ENCODE data around the gene WDR18. TPM values are rescaled to one million over a fixed set of nuclear protein-coding genes. Genes with fewer than 3 reads are reported as not detected.
"Not testable (repeated sequence)": the region's sequence is repeated elsewhere in the genome, so short reads cannot be mapped to it uniquely, and the experiment has no call there.

The WDR18 gene
- total RNA-seq, 4 donors from 2014 or later: 15.2 to 73.5 (median 46.8) TPM

DNA sequence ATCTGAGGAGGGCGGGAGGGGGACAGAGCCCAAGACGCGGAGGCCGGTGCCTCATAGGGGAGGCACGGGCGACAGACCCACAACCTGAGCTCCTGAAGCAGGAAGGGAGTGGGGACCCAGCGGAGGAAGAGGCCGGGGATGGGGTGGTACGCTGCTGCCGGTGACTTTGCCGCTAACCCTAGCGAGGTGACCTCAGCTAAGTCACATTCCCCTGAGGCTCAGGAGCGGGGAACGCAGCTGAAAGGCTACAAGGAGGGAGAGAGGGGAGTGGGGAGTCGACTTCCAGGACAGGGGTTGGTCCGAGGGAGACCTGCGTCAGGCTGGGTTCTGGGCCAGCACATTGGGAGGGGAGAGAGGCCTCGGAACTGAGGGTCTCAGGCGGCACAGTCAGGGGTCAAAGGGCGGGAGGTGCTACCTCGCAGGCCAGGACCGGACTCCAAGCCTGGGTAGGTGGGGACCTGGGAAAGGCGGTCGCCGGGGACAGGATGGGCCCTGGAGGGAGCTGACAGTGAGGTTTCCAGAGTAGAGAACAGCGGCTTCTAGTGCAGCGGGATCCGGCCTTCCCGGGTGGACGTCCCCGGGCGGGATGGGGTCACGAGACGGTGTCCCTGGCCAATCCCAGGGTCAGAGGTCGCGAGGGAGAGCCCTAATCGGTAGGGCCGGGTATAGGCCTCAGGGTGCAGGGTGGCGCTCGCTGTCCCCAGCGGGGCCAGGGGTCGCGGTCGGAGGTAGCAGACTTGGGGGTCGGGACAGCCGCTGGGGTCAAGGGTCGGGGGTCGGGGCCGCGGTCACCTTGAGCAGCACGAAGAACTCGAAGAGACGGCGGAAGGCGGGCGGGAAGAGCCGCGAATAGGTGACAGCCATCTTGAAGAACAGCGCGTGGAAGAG, 36.1 kb downstream of the WDR18 start:
- Histone ChIP-seq H3K9me3 (no peaks in the 10 kb centered on the region), H3K27me3 (no peaks in the 10 kb centered on the region), H3K36me3 (no peaks in the 10 kb centered on the region), H3K27ac (peak overlapping the region; percentile 45 to 94 (median 93)), H3K4me3 (replicated peaks in 1 of 3) (peak overlapping the region; percentile 86 to 92 (median 87)), H3K4me1 (peaks cover 43 to 63% of the 10 kb centered on the region in 2 donors)
- TF ChIP-seq, protein P1, sequence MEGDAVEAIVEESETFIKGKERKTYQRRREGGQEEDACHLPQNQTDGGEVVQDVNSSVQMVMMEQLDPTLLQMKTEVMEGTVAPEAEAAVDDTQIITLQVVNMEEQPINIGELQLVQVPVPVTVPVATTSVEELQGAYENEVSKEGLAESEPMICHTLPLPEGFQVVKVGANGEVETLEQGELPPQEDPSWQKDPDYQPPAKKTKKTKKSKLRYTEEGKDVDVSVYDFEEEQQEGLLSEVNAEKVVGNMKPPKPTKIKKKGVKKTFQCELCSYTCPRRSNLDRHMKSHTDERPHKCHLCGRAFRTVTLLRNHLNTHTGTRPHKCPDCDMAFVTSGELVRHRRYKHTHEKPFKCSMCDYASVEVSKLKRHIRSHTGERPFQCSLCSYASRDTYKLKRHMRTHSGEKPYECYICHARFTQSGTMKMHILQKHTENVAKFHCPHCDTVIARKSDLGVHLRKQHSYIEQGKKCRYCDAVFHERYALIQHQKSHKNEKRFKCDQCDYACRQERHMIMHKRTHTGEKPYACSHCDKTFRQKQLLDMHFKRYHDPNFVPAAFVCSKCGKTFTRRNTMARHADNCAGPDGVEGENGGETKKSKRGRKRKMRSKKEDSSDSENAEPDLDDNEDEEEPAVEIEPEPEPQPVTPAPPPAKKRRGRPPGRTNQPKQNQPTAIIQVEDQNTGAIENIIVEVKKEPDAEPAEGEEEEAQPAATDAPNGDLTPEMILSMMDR (IDR thresholded peaks at IDR 0.05): no peak
- TF ChIP-seq POLR2A (IDR thresholded peaks at IDR 0.05): no peak
- WGBS, 2 donors: 2 to 3% methylated on average over 46 of the region's 60 CpGs
- peak in 1 of 2 donors; percentile 36 for DNase-seq
- intact Hi-C loops (cut with DNase I): loop anchor here (5.0 kb wide), 1 partner anchor 72 kb away; no protein-coding TSS in a partner anchor

DNA sequence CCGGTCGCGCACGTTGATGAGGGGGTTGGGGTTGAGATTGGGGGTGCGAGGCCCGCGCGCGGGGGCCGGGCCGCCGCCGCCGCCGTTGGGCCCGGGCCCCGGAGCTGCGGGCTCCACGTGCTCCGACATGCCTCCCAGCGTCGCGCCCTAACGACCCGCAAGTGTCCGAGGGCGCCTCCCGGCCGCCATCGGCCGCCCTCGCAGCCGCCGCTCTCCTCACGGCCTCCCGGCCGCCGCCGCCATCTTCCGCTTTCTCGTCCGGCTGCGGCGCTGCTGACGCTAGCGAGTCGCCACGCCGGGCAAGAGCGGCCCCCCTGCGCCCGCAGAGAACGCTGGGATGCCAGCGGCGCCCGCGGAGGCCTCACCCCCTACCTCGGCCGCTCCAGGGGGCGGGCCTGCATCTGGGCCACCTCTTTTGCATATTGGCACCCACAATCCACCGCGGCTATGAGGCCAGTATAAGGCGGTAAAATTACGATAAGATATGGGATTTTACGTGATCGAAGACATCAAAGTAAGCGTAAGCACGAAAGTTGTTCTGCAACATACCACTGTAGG, 36.8 kb downstream of the WDR18 start, which contains the start of gene TMEM259:
TSS of gene TMEM259 (minus strand) at position 256 of the 558 bp plus-strand sequence. CDS start at position 129, 127 bp downstream.
- Histone ChIP-seq H3K27ac (peak within 1 kb of the TSS; percentile 93 to 94 (median 94)), H3K36me3 (no peaks in the 10 kb centered on the region), H3K4me1 (peaks cover 43 to 64% of the 10 kb centered on the region in 2 donors), H3K9me3 (no peaks in the 10 kb centered on the region), H3K27me3 (no peaks in the 10 kb centered on the region), H3K4me3 (replicated peaks in 1 of 3) (peak within 1 kb of the TSS; percentile 86 to 92 (median 87))
- DNase-seq: peak; percentile 98 to 99
- intact Hi-C loops (cut with DNase I): loop anchor here (5.0 kb wide), 1 partner anchor 71 kb away; no protein-coding TSS in a partner anchor
- TF ChIP-seq, protein P1 (IDR thresholded peaks at IDR 0.05): no peak
- TF ChIP-seq POLR2A (IDR thresholded peaks at IDR 0.05): peak in 1 of 2 donors; percentile 73
- 1 to 3% methylated on average over 14 to 15 of the region's 68 CpGs for whole genome bisulfite sequencing, 2 donors

DNA sequence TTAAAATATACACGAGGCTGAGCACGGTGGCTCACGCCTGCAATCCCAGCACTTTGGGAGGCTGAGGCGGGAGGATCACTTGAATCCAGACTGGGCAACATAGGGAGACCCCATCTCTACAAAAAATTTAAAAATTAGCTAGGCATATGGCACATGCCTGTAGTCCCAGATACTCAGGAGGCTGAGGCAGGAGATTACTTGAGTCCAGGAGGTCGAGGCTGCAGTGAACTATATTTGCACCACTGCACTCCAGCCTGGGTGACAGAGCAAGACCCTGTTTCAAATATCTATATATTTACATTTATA, 39.7 kb downstream of the WDR18 start:
- peaks cover 38 to 56% of the 10 kb centered on the region in 2 donors for H3K4me1 ChIP-seq
- WGBS, 2 donors: 84 to 89% methylated on average over 5 of the region's 5 CpGs

DNA sequence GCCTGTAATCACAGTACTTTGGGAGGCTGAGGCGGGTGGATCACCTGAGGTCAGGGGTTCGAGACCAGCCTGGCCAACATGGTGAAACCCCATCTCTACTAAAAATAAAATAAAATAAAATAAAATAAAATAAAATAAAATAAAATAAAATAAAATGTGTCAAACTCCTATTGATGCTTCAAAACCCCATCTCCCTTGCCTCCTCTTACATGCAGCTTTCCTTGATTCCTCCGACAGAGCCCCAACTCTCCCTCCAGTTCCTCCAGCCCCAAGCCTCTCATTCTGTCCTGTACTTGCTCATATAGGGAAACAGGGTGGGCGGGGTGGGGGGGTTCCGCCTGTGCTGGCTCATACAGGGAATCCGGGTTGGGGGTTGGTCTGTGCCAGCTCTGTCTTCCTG, 40.9 kb downstream of the WDR18 start:
- peaks cover 28 to 53% of the 10 kb centered on the region in 2 donors for H3K4me1 ChIP-seq
- H3K27ac ChIP-seq; H3K36me3 ChIP-seq; intact Hi-C loops (cut with DNase I); H3K27me3 ChIP-seq; H3K9me3 ChIP-seq; DNase-seq; H3K4me3 ChIP-seq (replicated peaks in 1 of 3): not testable (repeated sequence)
- WGBS, 2 donors: 94 to 95% methylated on average over 6 of the region's 6 CpGs

More for the DNA sequence above, 39.7 kb downstream of the WDR18 start:
- H3K4me3 ChIP-seq (replicated peaks in 1 of 3); H3K9me3 ChIP-seq; DNase-seq; H3K36me3 ChIP-seq; H3K27me3 ChIP-seq: not testable (repeated sequence)
- intact Hi-C loops (cut with DNase I): loop anchor here (5.0 kb wide), 1 partner anchor 68 kb away; no protein-coding TSS in a partner anchor
- H3K27ac ChIP-seq: peak overlapping the region in 2 of 3 donors; percentile 93 to 94

DNA sequence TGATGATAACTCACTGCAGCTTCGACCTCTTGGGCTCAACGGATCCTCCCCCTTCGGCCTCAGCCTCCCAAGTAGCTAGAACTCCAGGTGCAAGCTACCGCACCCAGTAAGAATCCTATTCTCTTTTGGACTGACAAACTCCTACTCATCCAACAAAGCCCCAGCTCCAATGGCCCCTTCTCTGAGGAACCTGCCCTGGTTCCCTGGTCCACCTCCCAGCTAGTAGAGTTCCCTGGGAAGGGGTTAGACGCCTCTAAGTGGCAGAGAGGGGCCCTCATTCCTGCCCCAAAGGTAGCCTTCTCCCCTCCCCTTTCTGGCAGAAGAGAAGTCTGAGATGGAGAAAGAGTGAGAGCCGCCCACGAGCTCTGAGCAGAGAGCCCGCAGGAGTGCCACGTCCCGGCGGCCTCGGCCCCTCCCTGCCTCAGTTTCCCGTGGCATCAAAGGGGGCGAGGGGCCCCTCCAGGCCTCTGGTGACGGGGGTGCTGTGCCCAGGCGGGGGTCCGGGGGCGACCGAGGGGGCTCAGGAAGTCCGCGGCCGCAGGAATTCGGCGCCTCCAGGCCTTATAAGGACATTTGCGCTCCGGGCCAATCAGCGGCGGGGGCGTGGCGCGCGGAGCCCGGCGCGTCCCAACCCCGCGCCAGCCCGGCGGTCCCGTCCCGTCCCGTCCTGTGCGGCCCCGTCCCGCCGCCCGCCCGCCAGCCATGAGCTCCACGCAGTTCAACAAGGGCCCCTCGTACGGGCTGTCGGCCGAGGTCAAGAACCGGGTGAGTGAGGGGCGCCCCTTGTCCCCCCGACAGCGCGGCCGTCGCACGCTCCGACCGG, 42.0 kb downstream of the WDR18 start, which contains the start of gene CNN2:
TSS of gene CNN2 (plus strand) at position 649 of the 823 bp plus-strand sequence. CDS start at position 703, 54 bp downstream.
- 11 to 45% methylated on average over 6 to 30 of the region's 63 CpGs for WGBS, 2 donors
- H3K4me1 ChIP-seq: peaks cover 28 to 53% of the 10 kb centered on the region in 2 donors
- no peaks in the 10 kb centered on the region for H3K9me3 ChIP-seq
- H3K27ac ChIP-seq: peak within 1 kb of the TSS; percentile 88 to 96 (median 92)
- H3K36me3 ChIP-seq: no peaks in the 10 kb centered on the region
- TF ChIP-seq, protein P1 (IDR thresholded peaks at IDR 0.05): no peak
- TF ChIP-seq POLR2A (IDR thresholded peaks at IDR 0.05): peak; percentile 90 to 99
- peak within 1 kb of the TSS; percentile 84 to 91 (median 86) for H3K4me3 ChIP-seq (replicated peaks in 1 of 3)
- intact Hi-C loops (cut with DNase I): no loop called here
- DNase-seq: peak; percentile 86 to 87
- no peaks in the 10 kb centered on the region for H3K27me3 ChIP-seq

Measured in thyroid gland (tissue), 4 donors.